Sigmoid colon (tissue), 4 donors: ENCODE measurements around the gene CD84.

Experiments
- POLR2AphosphoS5 ChIP-seq, 4 donors: sonication (generic); formaldehyde crosslinking; IDR thresholded peaks; one replicate each; pipeline ENCODE4 v1.6.1; 2017; ENCODE audit warnings: antibody characterized with exemption in 4 of 4
- TF ChIP-seq, protein P1 (sequence below), 4 experiments: fragments of 450-650 bp in 3 of 4; fragments of 200-600 bp in 1 of 4; IDR thresholded peaks; one replicate each; pipeline ENCODE4 v1.5.1; 2016 to 2019; ENCODE audit warnings: antibody characterized with exemption in 4 of 4, mild to moderate bottlenecking in 3 of 4, moderate library complexity in 2 of 4

DNA sequence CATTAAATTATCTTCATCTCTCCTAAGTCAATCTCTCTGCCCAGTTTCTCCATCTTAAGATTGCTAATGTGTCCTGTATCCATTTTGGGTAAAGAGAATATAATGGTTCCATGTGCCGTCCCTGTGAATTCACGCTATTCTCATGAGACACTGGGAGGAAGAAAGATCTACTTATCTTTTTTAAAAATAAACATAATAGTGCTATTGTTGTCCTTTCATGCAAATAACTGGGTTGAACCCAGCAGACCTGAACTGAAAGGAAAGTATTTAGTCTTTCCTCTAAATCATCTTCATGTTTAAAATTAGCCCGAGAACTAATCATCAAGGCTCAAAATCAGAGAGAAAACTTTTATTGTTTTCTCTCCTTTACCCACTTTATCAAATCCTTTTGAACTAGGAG is 45.2 kb upstream of the CD84 start:
- TF ChIP-seq, protein P1, sequence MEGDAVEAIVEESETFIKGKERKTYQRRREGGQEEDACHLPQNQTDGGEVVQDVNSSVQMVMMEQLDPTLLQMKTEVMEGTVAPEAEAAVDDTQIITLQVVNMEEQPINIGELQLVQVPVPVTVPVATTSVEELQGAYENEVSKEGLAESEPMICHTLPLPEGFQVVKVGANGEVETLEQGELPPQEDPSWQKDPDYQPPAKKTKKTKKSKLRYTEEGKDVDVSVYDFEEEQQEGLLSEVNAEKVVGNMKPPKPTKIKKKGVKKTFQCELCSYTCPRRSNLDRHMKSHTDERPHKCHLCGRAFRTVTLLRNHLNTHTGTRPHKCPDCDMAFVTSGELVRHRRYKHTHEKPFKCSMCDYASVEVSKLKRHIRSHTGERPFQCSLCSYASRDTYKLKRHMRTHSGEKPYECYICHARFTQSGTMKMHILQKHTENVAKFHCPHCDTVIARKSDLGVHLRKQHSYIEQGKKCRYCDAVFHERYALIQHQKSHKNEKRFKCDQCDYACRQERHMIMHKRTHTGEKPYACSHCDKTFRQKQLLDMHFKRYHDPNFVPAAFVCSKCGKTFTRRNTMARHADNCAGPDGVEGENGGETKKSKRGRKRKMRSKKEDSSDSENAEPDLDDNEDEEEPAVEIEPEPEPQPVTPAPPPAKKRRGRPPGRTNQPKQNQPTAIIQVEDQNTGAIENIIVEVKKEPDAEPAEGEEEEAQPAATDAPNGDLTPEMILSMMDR (IDR thresholded peaks at IDR 0.05) = no peak
- TF ChIP-seq POLR2AphosphoS5 (IDR thresholded peaks at IDR 0.05) = no peak
